A549 treated with GW870086 at 1 μM for 4 hours (cell line): Measurements from ENCODE around the gene MIS12. TPM values are rescaled to one million over a fixed set of nuclear protein-coding genes. Genes with fewer than 3 reads are reported as not detected.

Experiments used
- total RNA-seq: library from RNA; stranded (reverse); fragments of 200-300 nt; extraction: Qiagen RNA extraction; gene quantifications from 5 replicates; pipeline ENCODE4 v1.2.3, GENCODE V29; 2022; ENCODE audit warnings: low read depth

MIS12 gene, protein sequence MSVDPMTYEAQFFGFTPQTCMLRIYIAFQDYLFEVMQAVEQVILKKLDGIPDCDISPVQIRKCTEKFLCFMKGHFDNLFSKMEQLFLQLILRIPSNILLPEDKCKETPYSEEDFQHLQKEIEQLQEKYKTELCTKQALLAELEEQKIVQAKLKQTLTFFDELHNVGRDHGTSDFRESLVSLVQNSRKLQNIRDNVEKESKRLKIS
- 12.4 to 17.3 TPM (median 16.7 TPM) in 5 replicates for total RNA-seq

GRCh38 chr17:5486206-5487124, at the start of gene MIS12:
TSS of gene MIS12 (plus strand) at chr17:5486566. CDS start at chr17:5488863, 2,297 bp downstream.

GRCh38 chr17:5438716-5439445, 47.5 kb upstream of the MIS12 start, which contains the start of gene C1QBP:
TSS of gene C1QBP (minus strand) at chr17:5439155. CDS start at chr17:5439073, 82 bp downstream.

DNA sequence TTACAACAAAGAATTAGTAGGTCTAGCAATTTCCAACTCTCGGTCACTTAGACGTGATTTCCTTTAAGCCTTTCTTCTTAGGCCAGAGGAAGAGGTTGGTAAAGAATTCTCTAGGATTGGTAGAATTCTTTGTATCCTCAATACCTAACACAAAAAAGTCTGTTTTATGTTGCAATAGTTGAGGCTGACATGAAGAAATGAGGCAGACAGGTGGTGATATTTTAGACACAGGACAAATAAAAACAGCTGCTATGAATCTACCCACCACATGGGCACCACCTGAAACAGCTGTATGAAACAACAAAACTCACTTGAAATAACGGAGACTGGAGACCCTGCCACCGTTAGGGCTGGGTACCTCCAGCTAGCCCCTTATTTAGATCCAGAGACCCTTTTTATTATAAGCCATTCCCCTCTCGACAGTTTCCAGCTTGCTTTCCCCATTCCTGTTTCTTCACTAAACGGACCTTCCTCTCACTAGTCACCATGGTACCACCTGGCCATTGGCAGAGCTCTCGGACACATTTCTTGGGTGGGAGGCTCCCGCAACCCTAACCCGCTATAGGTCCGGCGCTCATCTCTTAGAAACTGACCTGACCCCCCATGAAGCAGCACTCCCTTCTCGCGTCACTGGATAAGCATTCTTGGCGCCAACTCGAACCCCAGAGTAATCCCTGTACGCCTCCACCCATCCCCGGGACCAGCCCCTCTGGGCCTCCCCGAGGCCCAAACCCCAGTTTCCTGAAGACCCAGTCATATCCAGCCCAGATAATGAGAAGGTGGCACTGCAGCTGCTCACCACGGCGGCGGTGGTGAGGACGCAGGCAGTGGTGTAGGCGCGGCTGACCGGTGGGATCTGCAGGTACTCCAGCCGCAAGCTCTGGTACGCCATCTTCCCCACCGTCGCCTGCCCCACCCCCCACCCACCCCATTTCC, 828 bp upstream of the MIS12 start, which contains the start of gene DERL2:
DERL2 (minus strand) TSS at position 909 of the 936 bp plus-strand sequence; CDS start at position 892, 17 bp downstream.

Other genes with a start within 250 kb of the MIS12 start
- gene RABEP1, start 204.3 kb upstream of the MIS12 start, total RNA-seq = 39.4 to 43.6 TPM (median 40.7 TPM) in 5 replicates
- gene NUP88, start 66.9 kb upstream of the MIS12 start, total RNA-seq = 66.7 to 113 TPM (median 82.9 TPM) in 5 replicates
- gene RPAIN, start 66.4 kb upstream of the MIS12 start, total RNA-seq = 31.4 to 42.7 TPM (median 33.0 TPM) in 5 replicates
- gene C1QBP, start 47.4 kb upstream of the MIS12 start, total RNA-seq = 530 to 590 TPM (median 584 TPM) in 5 replicates
- 23.9 to 31.1 TPM (median 29.1 TPM) in 5 replicates for gene DHX33, start 17.6 kb upstream of the MIS12 start, total RNA-seq
- gene DERL2, start 388 bp upstream of the MIS12 start, total RNA-seq = 83.1 to 117 TPM (median 111 TPM) in 5 replicates
- gene NLRP1, start 97.9 kb downstream of the MIS12 start, total RNA-seq = 2.3 to 3.5 TPM (median 2.8 TPM) in 5 replicates